A549 treated with Hydrocortisone at 1 μM for 4 hours (cell line): ENCODE results near the gene CLMP. TPM values are rescaled to one million over a fixed set of nuclear protein-coding genes. Genes with fewer than 3 reads are reported as not detected.

ENCODE experiments used
- total RNA-seq: library from RNA; stranded (reverse); fragments of 200-300 nt; extraction: Qiagen RNA extraction; gene quantifications from 5 replicates; pipeline ENCODE4 v1.2.3, GENCODE V29; 2022

Gene CLMP, protein sequence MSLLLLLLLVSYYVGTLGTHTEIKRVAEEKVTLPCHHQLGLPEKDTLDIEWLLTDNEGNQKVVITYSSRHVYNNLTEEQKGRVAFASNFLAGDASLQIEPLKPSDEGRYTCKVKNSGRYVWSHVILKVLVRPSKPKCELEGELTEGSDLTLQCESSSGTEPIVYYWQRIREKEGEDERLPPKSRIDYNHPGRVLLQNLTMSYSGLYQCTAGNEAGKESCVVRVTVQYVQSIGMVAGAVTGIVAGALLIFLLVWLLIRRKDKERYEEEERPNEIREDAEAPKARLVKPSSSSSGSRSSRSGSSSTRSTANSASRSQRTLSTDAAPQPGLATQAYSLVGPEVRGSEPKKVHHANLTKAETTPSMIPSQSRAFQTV
- 17.7 to 27.3 TPM (median 26.0 TPM) in 5 replicates for total RNA-seq

DNA sequence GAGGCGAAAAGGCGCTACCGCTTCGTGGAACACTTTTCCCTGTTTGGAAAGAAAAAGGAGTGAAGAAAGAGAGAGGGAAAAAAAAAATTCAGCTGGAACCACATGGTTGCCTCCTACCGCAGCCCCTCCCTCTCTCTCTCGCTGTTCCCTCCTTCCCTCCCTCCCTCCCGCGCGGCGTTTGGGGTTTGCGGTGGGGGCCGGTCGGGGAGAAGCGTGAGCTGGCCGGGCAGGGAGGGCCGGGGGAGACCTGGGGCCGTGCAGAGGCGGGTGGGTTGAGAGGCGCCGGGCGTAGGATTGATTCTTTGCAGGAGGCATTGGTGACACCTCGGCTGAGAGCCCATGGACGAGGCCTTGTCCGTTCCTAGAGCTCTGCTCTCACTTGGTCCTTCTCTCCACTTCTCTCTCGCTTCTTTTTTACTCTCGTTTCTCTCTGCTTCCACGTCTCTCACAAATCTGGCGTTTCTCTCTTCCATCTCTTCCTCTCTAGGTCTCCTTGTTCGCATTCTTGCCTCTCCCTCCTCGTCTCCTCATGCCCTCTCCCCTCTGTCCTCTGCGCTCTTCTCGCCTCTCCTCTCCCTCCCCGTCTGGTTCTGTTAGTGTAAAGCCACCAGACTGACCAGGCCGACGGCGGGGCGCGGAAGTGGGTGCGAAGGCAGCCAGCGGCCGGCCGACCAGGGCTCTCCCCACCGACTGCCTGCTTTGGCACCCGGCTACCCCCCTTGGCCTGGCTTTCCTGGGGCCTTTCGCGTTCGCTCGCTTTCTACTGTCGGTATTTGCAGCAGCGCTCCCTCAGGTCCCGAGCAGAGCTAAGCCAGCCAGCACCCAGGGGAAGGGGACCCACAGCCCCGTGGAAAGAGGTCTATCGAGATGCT, at the start of gene CLMP:
Gene CLMP (minus strand): TSS at position 61 of the 872 bp plus-strand sequence. CDS start 308 bp downstream, outside the sequence.

DNA sequence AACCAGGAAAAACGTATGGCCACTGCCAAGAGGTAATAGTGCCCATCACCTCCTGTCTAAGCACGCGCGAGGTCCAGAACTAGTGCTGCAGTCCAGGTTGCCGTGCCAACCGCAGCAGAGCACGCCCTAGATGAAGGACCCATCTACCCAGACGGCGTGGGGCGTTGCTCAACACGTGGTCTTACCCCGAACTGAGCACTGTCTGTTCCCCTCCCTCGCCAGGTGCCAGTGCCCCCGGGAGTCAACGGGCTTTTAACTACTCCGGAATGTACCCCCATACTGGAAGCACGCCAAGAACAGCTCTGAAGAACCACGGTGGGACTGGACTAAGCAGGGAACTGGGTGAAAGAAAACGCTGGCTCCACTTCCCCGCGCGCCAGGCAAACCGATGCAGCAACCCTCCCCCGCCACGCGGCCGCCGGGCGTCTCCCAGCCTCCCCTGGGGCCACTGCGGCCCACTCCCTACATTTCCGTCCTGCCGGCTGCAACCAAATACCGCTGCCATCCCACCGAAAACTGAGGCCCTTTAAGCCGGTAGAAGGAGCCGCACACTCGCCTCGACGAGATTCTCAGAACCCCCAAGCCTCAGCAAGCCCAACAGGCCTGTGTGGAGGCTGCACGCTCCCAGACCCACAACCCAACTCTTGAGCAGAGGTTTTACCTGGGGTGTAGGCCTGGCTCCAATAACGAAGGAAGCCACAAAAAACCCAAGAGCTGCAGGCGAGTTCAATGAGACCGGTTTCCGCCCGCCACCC, 133.5 kb downstream of the CLMP start, which contains the start of gene HSPA8:
Gene HSPA8 (minus strand): TSS at position 734 of the 755 bp plus-strand sequence. CDS start 812 bp downstream, outside the sequence.

Other genes starting within 250 kb of the CLMP start
- not detected in 5 replicates for gene BSX, start 213.4 kb downstream of the CLMP start, total RNA-seq
- 1,380 to 2,609 TPM (median 1,576 TPM) in 5 replicates for gene HSPA8, start 133.1 kb downstream of the CLMP start, total RNA-seq
- gene GRAMD1B, start 235.0 kb upstream of the CLMP start, total RNA-seq: 21.1 to 30.4 TPM (median 28.2 TPM) in 5 replicates